Stimulated activated CD4-positive, alpha-beta T cell treated with anti-CD3 and anti-CD28 coated beads, Interleukin-1b, Interleukin-23, amount 100 ng/mL, for 1 hour (primary cell): ENCODE results near the gene WDR75.
"Not testable (repeated sequence)": the region's sequence is repeated elsewhere in the genome, so short reads cannot be mapped to it uniquely, and the experiment has no call there.

Experiments used
- DNase-seq, 2 donors: peaks; one replicate each; pipeline ENCODE4 v3.0.0-alpha.2; 2020; ENCODE audit warnings: low read depth in 2 of 2

WDR75 gene

DNA sequence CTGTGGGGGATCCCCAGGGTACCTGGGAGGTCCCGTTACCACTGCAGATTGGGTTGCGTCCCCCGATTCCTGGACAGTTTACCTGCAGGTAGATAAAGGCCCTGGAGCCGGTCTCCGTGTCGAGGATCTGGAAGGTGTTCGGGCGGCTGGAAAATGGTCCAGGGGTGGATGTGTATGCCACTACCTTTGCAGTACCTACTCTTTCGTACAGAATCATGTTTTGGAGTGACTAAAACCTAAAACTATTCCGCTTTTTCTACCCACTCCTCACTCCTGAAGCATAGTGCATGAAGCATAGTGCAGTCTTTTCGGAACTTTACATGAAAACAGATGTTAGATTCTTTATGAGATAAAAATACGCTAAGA lies 418 bp downstream of the WDR75 start:
- DNase-seq = no peak

- no peak for DNase-seq
Measured at GRCh38 chr2:189442468-189442867, 1.2 kb downstream of the WDR75 start.

GRCh38 chr2:189444322-189444721 lies 3.0 kb downstream of the WDR75 start:
- no peak for DNase-seq

- DNase-seq = no peak
Measured at GRCh38 chr2:189446780-189447179, 5.5 kb downstream of the WDR75 start.

DNA sequence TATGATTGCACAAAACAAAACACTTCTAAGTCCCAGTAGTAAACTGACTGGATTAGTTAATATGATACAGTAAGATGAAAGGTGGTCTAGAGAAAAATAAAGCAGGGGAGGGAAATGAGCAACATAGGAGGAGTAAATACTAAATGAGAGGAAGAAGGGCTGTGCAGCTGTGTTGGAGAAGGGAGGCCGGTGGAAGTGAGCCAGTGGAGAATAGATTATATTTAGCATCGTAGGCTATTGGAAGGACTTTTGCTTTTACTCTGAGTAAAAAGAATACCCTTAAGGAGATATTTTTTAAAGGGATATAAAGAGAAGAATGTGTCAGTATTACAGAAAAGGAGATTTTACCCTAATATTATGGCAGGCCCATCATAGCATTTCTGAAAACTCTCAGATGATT lies 12.7 kb downstream of the WDR75 start:
- no peak for DNase-seq

- no peak for DNase-seq
Measured at GRCh38 chr2:189465076-189465475, 23.8 kb downstream of the WDR75 start.

DNA sequence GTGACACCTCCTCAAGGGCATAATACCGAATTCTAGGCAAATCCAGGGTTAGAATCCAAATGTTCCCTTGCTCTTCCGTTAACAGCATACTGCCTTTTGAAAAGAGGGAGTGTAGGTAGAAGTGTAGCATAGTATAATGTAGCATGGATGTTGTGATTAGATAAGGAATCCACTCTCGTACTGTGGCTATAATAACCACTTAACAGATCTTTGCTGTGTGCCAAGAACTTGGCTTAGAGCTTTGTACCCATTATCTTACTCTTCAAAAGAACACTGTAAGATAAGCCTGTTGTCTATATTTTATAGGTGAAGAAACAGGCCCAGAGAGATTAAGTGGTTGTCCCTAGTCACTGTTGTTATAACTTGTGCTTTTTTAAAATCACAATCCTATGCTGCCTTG lies 24.2 kb downstream of the WDR75 start:
- no peak for DNase-seq

DNA sequence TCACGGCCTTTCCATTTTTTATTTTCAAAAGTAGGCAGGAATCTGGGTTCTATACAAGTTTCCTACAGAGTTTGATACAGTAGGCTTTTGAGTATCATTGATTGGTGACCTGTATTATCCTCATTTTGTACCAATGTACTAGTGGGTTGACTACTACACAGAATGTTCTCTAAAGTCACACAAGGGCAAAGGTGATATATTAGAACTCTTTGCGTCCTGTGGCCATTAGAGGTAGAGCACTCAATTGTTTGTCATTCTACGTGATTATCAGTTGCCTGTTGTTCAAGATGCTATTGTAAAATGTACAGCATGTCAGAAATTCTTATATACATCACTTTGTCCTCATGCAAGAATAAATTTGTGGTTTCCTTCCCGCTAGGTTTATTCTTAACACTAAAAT lies 24.8 kb downstream of the WDR75 start:
- no peak for DNase-seq

- DNase-seq = no peak
Measured at GRCh38 chr2:189466656-189467055, 25.4 kb downstream of the WDR75 start.

DNA sequence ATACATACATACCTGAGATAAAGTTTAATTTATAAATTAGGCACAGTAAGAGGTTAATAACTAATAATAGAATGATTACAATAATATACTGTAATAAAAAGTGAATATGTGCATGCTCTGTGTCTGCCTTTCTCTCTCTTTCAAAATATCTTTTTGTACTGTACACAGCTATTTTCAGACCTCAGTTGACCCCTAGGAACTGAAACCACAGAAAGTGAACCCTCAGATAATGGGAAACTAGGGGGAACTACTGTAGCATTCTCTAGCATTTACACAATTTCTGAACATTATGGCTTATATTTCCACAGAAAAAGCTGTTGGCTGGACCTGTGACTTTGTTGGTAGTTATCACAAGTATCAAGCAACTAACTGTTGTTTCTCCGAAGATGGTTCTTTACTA lies 25.9 kb downstream of the WDR75 start:
- no peak for DNase-seq

- DNase-seq = no peak
Measured at GRCh38 chr2:189467593-189467992, 26.3 kb downstream of the WDR75 start.

DNA sequence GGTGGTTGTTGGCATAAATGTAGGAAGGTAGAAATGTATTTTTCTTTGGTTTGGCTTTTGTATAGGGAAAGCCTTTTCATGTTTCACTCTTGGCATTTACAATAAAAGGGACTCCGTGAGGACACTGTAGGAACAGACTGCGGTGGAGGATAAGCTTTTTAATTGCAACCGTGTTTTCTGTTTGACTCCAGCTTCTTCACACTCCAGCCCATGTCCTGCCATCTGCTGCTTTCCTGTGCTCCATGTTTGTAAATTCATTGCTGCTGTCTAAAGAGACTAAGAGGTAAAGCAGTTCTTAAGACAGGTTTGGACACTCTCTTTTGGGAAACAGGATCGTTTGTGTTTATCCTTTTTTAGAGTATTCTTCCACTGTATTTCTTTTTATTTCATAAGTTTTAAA lies 33.3 kb downstream of the WDR75 start:
- no peak for DNase-seq

DNA sequence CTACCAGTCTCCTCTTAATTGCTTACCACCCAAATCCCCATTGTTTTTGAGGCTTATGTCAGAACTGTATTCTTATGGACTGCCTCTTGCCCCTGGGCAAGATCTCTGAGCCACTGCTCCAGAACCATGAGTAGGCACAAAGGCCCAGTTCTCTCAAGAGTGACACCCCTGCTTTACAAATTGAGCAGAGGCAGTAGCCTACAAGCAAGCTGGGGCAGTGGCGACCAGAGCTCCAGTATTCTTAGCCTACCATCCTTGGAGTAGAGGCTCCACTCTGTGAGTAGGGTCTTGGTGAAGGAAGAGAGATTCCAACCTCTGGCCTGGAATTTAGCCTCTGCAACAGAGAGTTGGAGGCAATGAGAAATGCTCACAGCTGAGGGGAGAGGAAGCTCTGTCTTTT lies 36.5 kb downstream of the WDR75 start:
- no peak for DNase-seq

GRCh38 chr2:189478289-189478688 lies 37.0 kb downstream of the WDR75 start:
- not testable (repeated sequence) for DNase-seq

DNA sequence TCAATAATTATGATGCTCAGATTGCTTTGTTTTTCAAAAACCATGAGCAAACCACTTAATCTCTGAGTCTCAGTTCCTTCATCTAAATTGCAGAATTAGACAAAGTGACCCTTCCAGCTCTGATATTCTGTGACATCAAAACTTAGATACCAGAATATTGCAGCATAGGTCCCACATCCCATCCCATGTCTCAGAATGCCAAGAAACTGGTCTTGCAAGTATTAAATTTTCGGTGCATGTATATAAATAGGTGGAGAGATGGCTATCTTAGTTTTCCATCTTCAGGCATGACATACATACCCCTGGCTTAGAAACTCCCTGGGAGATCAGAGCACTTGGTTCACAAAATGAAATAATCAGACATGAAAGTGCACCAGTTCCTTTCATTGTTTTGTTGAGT lies 39.8 kb downstream of the WDR75 start:
- DNase-seq = no peak

DNA sequence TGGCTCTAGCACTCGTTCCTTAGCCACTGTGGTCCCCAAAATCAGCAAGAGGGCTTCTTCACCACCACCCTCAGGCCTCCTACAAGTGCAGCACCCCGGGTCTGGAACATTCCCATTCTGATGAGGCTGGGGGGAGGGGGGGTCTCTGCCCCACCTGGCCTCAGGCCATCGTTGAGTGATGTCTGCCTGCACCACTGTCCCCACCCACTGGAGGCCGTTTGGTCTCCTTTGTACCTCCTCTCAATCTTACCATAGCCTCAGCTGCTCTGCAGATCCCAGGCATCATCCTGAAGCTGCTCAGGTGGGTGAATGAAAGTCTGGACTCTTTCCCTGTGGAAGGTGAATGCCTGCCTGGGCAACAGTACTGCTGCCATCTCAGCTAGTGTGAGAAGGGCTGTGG lies 42.3 kb downstream of the WDR75 start:
- no peak for DNase-seq

DNA sequence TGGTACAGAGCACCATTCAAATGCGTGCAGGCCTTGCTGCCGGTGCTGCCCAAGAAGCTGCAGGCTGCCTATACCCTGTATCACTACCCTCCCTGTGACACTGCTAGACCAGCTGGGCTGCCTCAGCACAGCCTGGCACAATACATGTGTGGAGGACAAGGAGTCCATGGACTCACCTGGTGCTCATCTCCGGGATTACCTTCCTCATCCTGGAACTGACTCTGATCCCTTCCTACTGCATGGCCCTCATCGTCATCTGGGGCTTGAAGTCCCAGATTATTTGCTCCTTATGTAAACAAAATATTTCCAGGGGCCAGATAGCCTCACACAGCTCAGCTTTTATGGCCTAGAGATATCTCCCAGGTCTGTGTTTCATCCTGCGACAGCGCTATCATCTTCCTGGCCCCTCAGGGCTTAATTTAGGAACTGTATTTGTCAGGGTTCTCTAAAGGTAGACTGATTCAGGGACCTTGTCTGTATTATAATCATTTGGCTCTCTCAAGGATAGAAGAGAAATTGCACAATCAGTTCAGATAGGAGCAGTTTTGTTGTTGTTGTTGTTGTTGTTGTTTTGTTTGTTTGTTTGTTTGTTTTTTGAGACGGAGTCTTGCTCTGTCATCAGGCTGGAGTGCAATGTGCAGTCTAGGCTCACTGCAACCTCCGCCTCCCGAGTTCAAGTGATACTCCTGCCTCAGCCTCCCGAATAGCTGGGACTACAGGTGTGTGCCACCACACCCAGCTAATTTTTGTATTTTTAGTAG lies 42.9 kb downstream of the WDR75 start:
- DNase-seq = no peak

- DNase-seq = no peak
Measured at GRCh38 chr2:189485146-189485545, 43.9 kb downstream of the WDR75 start.

DNA sequence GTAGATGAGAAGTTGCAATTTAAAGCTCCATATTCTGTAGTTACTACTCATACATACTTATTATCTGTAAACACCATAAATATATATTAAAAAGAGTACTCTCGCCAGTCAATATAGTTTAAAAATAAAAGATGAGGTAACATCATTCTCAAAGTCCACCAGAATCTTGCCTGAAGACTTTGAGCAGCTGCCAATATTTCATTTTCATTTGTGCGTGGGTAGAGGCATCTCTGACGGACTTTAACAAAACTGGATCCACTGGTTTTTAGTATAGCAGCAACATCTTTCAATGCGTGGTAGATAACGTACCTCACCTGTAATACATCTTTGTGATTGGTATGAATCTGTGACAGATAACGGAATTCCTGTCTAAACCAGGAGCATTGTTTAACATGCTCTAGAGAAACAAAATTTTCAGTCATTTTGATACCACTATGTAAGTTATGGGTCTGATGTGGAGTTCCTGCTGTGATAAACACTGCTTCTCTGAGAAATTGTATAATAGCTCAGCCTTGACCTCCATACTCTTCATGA lies 45.0 kb downstream of the WDR75 start:
- no peak for DNase-seq

GRCh38 chr2:189487283-189488007 lies 46.2 kb downstream of the WDR75 start:
- no peak for DNase-seq

- DNase-seq = no peak
Measured at GRCh38 chr2:189488008-189488310, 46.7 kb downstream of the WDR75 start.

DNA sequence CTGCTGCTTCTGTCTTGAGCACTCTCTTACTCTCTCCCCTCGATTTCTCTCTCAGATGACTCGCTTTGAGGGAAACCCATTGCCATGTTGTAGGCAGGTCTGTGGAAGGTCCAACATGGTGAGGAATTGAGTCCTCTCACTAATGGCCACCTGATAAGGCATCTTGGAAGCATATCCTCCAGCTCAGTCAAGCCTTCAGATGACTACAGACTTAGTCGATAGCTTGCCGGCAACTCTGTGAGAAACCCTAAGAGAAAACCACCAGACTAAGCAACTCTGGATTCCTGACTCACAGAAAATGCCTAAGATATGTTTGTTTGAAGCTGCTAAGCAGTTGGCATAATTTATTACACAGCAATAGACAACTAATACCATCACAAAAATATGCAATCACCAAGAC lies 51.2 kb downstream of the WDR75 start:
- no peak for DNase-seq

- no peak for DNase-seq
Measured at GRCh38 chr2:189498205-189498604, 56.9 kb downstream of the WDR75 start.

DNA sequence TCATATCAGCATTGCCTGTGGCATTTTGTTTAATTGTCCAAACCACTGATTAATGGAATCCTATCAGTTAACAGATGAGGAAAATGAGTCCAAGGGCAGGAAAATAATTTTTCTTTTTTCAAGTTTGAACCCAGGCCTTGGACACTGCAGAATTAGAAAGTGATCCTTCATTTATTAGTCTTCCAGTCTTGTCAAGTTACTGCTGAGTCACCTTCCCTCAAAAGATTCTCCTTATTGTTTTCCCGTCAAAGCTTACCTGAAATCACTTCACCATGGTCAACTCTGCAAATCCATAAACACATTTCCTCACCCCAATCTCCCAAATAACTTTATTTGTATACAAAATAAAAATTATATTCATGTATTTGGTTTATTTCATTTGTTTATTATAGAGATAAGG lies 57.9 kb downstream of the WDR75 start:
- no peak for DNase-seq
